ENCODE data around the gene EFNA5.

Gene EFNA5

DNA sequence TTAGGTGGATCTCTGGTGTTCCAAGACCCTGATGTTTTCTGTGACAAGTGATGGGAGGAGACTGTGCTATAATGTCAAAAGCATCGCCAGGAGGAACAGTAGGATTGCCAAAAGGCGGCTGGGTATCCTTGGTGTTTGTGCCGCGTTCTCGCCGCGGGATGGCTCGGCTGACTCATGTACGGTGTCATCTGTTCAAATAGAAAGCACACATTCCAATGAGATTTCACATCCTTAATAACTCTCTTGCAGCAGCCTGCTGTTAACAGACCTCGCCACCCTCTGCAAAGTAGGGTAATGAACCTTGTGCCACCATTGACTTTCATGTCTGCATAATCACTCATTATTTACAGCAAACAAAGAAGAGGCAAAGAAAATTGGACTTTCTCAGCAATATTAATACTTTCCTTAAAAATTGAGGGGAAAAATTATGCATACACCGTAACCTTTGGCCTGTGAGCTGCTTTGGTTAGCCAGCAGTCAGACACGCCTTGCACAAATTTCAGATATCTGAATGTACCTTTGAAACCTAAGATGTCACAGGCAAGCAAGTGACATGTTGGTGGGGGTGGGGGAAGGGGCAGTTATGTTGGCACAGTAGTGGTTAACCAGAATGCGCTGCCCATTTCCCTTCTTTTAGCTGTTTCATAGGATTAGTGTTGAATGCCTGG, 289.4 kb downstream of the EFNA5 start:
- DNase-seq, result no peak

DNA sequence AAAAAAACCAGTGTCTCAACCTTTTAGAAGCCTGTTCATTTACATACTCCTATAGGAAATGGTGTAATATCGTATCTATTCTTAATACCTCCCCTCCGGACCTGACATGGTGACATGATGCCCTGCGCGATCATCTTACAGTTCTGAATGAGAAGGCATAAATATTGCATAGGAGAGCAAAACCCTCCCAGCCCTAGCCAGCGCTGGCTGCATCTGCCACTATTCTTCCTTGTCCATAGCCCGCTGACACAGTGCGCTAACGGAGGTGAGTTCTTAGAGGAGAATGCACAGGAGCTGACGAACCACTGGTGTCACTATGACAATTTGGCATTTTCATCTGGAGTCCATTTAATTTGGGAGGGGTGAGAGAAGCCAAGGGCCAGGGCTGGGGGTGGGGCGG, 290.1 kb downstream of the EFNA5 start:
- DNase-seq, result no peak

DNA sequence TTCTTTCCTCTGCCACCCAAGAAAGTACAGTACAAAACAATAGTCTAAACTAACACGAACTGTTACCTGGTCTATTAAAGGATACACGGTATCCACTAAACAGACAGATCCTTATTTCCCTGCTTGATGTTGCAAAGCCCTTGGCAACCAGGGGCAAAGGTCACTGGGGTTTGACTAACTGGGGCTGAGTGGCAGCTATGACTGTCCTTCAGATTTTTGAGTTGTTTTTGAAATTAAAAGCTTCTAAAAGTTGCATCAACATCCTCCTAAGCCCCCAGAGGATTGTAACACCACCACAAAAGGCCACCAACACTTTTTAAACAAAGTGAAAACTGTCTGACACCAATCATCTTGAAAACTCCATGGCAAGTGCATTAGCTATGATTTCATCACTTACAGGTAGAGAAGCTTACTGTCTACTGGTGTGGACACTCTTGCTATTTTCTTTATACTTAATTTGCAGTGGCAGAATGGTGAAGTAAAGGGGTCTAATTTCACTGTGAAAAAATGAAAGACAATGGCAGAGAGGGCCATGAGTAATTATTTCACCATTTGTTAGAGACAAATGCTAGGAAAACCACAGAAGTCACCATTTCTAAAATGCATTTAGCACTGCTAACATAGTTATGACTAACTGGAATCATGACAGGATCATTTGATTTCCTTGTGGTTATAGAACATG, 292.4 kb downstream of the EFNA5 start:
- DNase-seq, result no peak

DNA sequence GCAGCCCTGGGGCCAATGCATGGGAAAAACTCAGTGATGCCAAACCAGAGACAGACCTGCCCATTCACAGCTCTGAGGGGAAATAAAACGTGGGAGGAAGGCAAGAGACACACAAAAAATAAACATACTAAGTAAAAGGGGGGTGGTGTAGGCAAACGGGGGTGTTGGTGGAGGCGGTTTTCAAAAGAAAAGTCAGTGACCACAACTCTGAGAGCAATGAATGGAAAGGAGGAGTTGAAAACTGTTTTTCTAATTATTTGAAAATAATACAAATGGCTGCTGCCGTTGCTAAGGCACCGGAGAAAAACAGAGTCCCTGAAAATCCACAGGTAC, 293.5 kb downstream of the EFNA5 start:
- no peak for DNase-seq

DNA sequence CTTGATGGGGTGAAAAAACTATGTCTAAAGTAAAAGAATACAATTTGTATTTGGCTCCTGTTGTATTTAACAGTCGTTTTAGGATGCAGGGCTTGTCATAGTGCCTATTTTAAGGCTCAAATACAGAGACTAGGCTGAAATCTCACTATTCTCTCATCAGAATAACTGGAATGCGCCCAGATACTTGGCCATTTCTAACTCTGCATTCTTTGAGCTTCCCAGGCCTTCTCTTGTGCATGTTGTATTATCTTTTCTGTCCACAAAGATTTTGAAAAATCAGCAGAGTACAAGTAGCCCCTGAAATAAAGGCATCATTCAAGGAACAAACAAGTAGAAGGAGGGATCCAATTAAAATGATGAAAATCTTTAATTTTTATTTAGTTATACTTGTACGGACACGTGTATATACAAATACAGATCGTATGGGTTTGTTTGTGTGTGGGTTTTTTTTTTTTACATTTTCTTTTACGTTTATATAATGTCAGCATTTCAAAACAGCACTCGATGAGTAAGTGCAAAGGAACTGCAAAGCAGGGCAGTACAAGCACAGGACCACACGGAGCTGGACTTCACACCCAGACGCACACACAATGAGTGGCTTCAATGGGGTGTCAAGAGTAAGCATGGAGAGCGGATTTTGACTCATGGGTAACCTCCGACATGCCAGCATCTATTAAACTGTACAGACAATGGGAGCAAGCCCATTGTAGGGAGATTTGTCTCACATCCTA, 294.0 kb downstream of the EFNA5 start:
- no peak for DNase-seq

DNA sequence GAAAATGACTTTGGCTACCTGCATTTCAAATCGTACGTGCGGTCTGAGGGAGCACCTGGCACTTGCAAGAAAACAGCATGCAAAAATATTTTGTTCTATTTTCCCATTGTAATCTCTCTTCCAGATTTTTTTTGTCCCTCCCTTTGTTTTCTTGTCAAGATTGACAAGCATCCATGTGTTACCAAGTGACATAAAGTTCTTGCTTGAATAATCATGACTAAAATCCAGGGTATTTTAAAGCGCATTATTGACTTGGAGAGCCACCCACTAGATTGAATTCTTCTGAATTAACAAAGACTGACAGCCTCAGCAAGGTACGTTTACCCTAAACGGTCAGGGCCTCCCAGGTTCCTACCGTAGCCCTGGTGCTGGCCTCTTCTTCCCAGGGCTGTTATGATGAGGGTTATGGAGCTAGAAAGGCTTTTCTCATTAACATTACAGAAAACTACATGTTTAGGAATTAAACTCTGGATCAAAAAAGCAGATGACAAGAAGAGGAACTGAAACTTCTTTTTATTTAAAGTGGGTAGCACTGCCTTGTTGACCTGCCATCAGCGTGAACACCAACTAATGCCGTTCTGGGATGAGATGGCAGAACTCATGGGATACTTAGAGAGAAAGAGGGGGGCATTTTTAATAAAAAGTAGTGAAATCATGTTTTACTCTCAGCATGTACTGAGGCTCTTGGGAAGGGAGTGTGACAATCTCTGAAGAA, 297.0 kb downstream of the EFNA5 start:
- no peak for DNase-seq

DNA sequence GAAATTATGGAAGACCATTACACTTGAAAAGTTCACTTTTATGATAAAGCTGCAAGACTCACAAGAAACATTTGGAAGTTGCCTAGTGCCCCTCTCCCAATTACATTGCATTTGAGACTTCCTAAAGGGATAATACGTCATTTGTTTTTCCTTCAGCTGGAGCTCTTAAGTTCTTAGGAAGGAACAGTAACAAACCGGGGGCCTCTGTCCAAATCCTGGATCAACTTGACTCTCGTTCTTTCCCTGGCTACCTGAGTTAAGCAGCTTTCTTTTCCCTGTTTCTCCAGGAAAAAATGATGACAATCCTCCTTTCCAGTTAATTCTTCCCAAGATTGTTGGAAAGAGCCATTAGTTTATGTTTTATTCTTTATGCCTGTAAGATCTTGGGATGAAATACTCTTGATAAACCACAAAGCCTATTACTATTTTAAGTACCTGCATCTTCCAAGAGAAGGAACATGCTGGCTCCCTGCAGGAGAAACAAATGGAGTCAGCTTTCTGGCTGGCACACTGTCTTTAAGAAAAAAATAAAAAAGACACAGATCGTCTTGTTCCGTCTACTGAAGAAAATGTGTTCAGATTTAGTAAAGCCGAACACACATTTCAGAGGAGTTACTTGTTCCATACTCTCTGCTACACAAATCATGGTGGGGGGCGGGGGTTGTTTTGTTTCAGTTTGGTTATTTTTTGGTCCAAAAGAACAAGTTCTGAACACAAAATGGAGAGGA, 297.9 kb downstream of the EFNA5 start:
- no peak for DNase-seq

DNA sequence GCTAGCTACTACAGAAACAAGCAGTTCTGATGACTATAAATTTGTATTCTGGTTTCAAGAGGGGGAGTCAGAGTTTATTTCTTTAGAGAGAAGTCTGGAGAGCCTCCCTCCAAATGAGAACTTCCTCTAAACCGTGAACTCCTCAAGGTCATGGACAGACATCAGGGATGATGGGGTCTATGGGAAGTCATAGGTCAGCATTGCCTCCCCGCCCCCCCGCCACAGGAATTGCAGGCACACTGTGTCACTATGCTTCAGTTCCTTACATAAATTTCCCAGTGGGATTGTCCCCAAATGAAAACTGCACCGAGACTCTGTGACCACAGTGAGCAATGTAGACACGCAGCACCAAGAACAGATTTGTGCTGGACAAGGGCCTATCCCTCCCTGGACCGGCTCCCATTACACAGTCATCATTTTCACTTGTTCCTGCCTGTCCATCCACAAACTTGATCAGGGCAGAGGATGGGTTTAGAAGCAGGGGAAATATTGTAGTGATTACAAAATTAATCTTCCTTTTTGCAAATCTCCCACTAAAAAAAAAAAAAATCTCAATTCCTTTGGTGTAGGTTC, 300.3 kb downstream of the EFNA5 start:
- no peak for DNase-seq

DNA sequence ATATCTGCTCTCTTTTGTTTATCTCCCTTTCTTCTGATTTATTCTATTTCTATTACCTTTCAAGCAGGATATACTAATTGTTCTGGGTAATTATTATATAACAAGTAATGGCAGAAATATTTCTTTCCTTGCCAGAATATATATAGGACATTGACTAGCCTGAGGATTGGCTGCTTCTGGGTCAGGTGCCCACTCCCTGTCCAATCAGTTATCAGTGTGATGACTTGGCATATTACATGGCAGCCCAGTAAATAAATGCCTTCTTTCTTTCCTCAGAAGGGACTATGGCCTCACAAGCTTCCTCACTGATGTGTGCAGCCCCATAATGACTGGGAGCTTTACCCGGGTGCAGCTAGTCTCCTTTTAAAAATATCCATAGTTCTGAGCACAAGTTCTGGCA, 301.1 kb downstream of the EFNA5 start:
- DNase-seq, result no peak

DNA sequence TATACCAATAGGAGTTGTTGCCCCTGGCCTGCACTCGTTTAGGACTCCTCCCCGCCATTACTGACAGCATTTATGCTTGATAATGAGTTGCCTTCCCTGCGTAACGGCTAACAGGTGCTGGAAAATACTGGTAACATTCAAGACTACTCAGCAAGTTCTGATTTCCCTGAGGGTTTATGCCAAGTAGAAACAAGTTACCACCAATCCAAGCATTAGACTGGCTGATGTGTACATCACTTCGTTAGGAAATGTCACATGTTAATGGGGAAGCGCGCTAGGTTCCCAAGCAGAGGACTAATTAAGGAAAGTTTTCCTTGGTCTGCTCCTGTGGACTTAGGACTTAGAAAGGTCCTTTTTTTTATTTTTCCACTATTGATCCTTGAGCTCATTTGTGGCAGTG, 302.1 kb downstream of the EFNA5 start:
- DNase-seq, result no peak

DNA sequence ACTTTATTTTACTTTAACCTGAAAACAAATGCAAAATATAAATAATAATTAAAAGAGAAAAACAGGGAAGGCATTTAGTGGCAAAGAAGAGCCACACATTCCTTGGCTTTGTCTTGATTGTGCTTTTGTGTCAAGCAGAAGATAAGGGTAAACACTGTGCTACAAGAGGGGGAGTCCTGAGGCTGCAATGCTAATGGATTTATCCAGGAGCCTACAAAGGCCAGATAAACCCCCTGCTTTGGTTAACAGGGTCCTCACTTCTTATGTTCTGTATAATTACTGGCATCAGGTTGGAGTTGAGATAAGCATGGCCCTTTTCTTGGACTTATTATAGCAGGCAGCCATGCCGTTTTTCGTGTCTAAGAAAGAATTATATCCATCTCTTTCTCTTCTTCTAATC, 302.8 kb downstream of the EFNA5 start:
- no peak for DNase-seq

DNA sequence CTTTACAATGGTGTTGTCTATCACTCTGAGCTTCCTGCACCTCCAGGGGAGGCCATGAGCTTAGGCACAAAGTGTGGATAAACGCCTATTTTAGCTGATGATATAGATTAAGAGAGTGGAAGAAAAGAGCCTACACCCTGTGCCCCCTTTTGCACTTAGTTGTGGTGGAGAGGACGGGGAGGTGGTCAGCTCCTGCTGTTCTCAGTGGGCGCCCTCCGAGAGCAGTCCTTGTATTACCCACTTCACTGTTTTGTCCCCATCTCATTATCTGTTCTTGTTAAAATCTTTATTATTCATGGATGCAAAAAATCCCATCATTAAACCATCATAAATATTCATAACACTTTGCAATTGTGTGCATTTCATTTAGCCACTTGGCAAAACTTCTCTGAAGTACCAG, 303.3 kb downstream of the EFNA5 start:
- no peak for DNase-seq

DNA sequence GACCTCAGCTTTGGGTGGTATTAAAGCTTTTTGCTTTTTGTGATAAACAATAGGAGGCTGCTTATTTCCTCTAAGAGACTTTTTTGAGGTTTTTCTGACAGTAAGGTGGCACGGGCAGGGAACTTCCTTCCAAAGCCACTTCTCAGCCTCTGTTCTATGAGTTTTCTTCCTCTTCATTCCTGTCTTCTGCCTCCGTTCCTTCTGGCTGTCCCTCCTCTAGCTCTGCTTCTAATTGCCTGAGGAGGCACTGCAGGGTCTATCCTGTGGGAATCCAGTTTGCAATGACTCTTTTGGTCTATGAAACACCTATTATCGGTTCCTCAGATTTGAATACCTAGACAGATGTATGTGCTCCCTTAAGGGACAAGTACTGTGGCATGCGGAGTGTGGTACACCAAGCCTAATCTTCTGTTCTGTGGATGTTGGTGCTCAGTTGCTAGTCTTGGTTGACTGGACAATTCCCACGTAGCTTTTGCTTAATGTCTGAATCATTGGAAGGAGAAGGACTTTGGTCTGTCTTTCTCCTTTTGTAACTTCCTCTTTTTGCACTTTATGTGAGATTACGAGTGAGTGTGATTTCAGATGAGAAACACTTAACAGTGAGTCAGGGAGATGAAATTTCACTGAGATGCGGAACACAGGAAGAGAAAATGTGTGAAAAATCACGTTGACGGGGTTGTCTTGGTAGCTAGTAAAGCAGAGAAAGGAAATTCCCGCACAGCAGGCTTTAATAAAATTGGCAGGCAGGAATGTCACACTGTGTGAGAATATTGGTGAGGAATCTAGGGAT, 305.2 kb downstream of the EFNA5 start:
- DNase-seq, result no peak

DNA sequence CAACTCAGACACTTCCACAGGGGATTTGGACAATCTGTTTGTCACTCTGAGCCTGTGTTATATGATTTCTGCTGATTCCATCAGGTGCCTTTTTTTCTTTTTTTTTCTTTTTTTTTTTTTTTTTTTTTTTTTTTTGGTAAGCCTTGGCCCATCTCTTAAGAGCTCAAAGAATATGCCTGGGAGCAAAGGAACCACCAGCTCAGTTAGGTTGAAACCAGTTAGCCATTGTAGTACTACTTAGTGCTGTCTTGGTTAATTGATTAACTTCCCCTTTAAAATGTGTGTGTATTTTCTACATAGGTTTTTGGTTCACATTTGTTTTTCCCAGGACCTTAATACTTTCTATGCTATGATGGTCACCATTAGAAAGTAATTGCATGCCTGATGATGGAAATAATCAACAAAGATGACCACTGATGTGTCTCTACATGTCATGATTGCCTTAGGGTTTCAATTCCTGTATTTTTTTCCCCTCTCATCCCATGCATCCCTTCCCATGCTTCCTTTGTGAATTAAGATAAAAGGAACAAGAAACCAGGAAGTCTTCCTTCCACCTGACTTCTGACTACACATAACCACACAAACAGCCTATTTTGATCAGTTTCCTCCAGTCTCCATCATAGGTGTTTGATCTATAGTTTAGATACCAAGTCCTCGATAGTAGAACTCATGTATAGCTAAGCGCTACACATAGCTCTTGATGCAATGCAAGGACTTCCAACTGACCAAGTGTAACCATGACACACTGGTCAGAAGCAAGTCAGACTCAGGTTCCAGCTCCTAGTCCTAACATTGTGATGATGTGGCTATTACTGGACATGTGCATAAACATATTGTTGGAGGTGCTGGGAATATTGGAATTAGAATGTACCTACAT, 306.1 kb downstream of the EFNA5 start:
- DNase-seq, result no peak

DNA sequence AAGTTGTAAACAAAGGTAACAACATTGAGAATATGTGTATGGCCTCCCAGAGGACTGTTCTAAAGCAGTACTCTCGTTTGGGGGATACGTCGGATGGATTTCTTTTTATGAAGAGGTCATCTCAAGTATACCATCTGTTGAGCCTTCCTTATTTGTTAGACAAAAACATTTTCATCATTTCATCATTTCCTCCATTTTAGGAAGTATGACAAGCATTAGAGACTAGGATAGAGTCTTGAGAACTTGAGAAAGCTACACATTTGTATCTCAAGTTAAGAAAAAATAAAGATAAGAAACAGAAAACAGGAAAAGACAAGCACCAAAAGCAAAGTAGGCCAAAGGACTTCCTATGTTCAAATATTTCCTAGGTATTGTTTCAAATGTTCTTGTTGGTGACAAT, 307.0 kb downstream of the EFNA5 start:
- no peak for DNase-seq

DNA sequence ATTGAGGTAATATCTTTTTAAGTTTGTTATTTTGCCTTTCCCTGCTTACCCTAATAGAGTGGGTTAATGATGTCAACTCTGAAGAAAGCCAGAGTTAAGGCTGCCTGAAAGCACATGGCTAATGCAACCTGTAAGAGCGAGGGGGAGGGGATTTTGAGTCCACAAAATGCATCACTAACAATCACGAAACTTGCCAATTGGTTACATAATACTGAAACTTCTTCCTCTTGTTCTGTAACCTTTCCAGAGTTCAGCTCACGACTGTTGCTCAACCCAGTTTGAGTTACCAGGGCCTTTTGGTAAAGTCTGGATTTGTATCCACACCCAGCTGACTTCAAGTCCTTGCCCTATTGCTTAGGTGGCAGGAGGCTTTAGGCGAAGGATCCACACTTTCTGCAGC, 308.8 kb downstream of the EFNA5 start:
- DNase-seq, result no peak

DNA sequence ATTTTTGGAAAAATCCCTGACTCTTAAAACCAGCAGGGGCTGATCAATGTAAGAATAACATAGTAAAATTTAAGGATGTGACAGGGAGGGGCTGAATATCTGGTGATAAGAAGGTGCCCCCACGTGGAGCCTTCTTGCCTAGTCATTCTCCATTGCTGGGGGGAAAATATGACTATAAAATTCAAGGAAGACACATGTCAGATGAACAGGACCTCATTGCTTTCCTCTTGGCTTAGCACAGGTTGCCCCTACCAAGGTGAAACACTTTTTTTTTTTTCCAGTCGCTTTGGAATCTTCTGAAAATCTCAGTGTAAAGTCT, 310.9 kb downstream of the EFNA5 start:
- DNase-seq, result no peak

DNA sequence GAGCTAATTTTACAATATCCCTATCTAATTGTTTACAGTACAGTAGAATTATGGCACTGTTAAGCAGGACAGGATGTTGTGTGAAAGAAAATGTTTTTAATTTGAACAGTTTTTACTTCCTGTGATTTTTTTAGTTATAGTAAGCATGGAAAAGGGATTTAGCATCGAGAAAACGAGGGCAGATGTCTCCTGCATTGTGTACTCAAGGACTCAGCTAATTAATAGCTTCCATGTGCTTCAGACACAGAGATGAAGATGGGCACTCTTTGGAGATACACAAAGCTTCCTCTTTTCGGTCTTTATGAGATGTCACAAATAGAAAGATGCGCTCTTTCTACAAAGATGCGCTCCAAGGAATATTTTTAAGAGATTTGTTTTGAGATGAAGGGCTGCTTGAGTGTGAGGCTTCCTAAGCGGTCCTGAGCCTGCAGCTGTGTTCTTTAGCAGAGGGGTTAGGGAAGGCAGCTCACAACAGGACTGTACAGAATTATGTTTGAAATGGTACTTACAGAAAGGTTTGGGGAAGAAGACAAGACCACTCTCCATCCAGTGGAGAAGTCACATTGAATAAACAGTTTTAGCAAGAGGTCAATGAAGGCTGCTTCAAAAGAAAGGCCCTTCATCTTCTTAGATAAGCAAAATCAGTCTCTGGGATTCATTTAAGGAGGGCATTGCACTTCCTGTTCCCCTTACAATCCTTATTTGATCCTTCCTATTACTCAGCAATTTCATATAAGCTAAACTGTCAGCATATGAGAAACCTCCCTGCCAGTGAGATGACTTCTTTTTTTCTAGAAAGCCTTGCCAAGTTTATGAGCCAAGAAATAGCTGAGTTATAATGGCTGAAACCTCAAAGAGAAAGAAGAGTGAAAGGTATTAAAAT, 311.5 kb downstream of the EFNA5 start:
- no peak for DNase-seq

DNA sequence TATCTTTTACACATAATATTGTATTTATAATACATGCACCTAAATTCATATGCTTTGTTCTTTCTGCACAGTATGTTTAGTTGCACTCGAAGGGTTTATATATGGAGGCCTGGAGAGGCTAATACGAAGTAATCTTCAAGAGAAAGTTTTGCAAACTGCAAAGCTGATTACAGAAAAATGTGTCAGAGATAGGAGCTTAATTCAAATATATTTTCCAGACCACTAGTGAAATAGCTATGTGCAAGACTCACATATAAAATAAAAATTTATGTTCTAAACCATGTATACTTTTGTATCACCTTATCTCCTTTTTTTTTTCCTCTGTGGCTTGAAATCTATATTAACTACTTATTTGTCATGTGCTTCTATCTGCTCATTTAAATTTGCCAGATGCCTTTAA, 313.8 kb downstream of the EFNA5 start:
- no peak for DNase-seq

DNA sequence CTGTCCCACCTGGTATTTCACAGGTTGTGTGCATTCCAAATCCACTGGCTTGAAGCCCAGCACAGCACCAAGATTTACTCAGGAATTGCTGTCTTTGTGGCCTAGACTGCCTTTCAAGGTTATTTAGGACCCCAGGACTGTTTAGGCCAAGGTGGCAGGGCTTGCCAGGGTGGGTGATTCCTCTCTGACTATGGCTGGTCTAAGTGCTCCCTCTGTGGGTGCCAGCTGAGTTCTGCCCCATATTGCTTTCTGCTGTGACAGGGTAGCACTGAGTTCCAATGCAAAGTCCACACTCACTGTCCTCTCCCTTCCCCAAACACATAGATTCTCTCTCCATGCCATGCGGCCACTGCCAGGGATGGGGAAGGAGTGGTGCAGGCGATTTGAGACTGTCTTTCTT, 318.2 kb downstream of the EFNA5 start:
- no peak for DNase-seq

All from NCI-H510A (cell line).